Measurements from ENCODE around the gene SLC22A3. TPM values are rescaled to one million over a fixed set of nuclear protein-coding genes. Genes with fewer than 3 reads are reported as not detected.

SLC22A3 gene
- total RNA-seq, 1 experiment from 2014 or later, result 4.1 TPM

- TF ChIP-seq ZNF317 (CRISPR knock-in tag; IDR thresholded peaks at IDR 0.05; ENCODE audit: borderline replicate concordance, low read depth), result no peak
- no peak for TF ChIP-seq E2F4 (CRISPR knock-in tag; IDR thresholded peaks at IDR 0.05; ENCODE audit: borderline replicate concordance, low read depth)
- no peak for TF ChIP-seq ZNF396 (CRISPR knock-in tag; IDR thresholded peaks at IDR 0.05; ENCODE audit: borderline replicate concordance)
- no peak for TF ChIP-seq ZNF219 (CRISPR knock-in tag; IDR thresholded peaks at IDR 0.05; ENCODE audit: borderline replicate concordance)
- TF ChIP-seq SP1 (CRISPR knock-in tag; conservative IDR thresholded peaks at IDR 0.05), result no peak
- no peak for TF ChIP-seq IRF1 (CRISPR knock-in tag; IDR thresholded peaks at IDR 0.05)
- no peak for TF ChIP-seq MLX (CRISPR knock-in tag; IDR thresholded peaks at IDR 0.05)
- no peak for TF ChIP-seq ZNF232 (CRISPR knock-in tag; IDR thresholded peaks at IDR 0.05)
- no peak for TF ChIP-seq GABPB1 (CRISPR knock-in tag; IDR thresholded peaks at IDR 0.05)
- no peak for TF ChIP-seq SMAD3 (CRISPR knock-in tag; IDR thresholded peaks at IDR 0.05; ENCODE audit: borderline replicate concordance)
- TF ChIP-seq SOX15 (CRISPR knock-in tag; IDR thresholded peaks at IDR 0.05), result no peak
Observed at GRCh38 chr6:160349814-160350350, 1.7 kb downstream of the SLC22A3 start (continued).

- ChIA-PET CTCF (interaction anchor here (1.2 kb wide), 1 partner anchor 14 kb away, joined by 3 read pairs; no protein-coding TSS in a partner anchor), POLR2A (no interaction called here)
- ATAC-seq (no peak), DNase-seq (ENCODE audit: low spot score) (no peak)
- Mint-ChIP-seq H3K4me3 (no peak overlapping the region), H3K27ac (no peak overlapping the region), H3K36me3 (no peaks in the 10 kb centered on the region), H3K27me3 (ENCODE audit: low read depth) (peaks cover 20% of the 10 kb centered on the region), H3K4me1 (peaks cover 26% of the 10 kb centered on the region), H3K9me3 (no peaks in the 10 kb centered on the region)
- TF ChIP-seq NR2C2 (CRISPR knock-in tag; IDR thresholded peaks at IDR 0.05), result no peak
- TF ChIP-seq ZNF512 (CRISPR knock-in tag; IDR thresholded peaks at IDR 0.05; ENCODE audit: borderline replicate concordance), result no peak
- TF ChIP-seq USF2 (CRISPR knock-in tag; IDR thresholded peaks at IDR 0.05), result no peak
- no peak for TF ChIP-seq ZNF671 (CRISPR knock-in tag; IDR thresholded peaks at IDR 0.05)
- no peak for TF ChIP-seq ATF3 (CRISPR knock-in tag; conservative IDR thresholded peaks at IDR 0.05)
- no peak for TF ChIP-seq NR3C1 (CRISPR knock-in tag; conservative IDR thresholded peaks at IDR 0.05; ENCODE audit: low read depth)
- no peak for TF ChIP-seq GABPB1 (CRISPR knock-in tag; IDR thresholded peaks at IDR 0.05)
- no peak for TF ChIP-seq ZNF281 (CRISPR knock-in tag; IDR thresholded peaks at IDR 0.05)
- no peak for TF ChIP-seq ATF2 (CRISPR knock-in tag; IDR thresholded peaks at IDR 0.05; ENCODE audit: borderline replicate concordance, low read depth)
- no peak for TF ChIP-seq ELF4 (CRISPR knock-in tag; IDR thresholded peaks at IDR 0.05; ENCODE audit: low read depth)
- no peak for TF ChIP-seq ARID4B (CRISPR knock-in tag; IDR thresholded peaks at IDR 0.05; ENCODE audit: borderline replicate concordance)
Observed at GRCh38 chr6:160353950-160354496, 5.8 kb downstream of the SLC22A3 start.

Data from WTC11 (cell line).